LNCaP clone FGC (cell line): ENCODE data around the gene ZNF408.

Experiments used
- DNase-seq: peaks from one replicate; pipeline ENCODE4 v3.0.0-alpha.2; 2011; ENCODE audit warnings: low read depth
- H3K4me3 ChIP-seq: 2 replicates; pipeline ENCODE4 v1.5.1; 2011; ENCODE audit warnings: mild to moderate bottlenecking, low read depth, low read length, control low read depth
- TF ChIP-seq, protein P1 (sequence below): IDR thresholded peaks from 2 replicates; pipeline ENCODE4 v1.5.1; 2012; ENCODE audit warnings: mild to moderate bottlenecking; ENCODE audit not compliant: control insufficient read depth, insufficient read depth; ENCODE audit errors: extremely low read depth

Gene ZNF408

DNA sequence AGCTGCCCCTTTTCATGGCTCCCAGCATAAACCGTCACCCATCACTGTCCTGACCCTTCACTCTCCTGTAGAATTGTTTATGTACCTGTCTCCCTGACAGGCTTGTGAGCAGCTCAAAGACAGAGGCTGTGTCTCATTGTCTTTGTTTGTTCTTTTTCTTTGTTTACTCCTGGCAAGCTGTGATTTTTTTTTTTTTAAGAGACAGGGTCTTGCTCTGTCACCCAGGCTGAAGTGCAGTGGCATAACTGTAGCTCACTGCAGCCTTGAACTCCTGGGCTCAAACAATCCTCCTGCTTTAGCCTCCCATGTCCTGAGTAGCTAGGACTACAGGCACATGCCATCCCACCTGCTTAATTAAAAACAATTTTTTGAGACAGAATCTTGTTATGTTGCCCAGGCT, 10.1 kb upstream of the ZNF408 start:
- peak; percentile 44 for DNase-seq
- no peak overlapping the region for H3K4me3 ChIP-seq
- TF ChIP-seq, protein P1, sequence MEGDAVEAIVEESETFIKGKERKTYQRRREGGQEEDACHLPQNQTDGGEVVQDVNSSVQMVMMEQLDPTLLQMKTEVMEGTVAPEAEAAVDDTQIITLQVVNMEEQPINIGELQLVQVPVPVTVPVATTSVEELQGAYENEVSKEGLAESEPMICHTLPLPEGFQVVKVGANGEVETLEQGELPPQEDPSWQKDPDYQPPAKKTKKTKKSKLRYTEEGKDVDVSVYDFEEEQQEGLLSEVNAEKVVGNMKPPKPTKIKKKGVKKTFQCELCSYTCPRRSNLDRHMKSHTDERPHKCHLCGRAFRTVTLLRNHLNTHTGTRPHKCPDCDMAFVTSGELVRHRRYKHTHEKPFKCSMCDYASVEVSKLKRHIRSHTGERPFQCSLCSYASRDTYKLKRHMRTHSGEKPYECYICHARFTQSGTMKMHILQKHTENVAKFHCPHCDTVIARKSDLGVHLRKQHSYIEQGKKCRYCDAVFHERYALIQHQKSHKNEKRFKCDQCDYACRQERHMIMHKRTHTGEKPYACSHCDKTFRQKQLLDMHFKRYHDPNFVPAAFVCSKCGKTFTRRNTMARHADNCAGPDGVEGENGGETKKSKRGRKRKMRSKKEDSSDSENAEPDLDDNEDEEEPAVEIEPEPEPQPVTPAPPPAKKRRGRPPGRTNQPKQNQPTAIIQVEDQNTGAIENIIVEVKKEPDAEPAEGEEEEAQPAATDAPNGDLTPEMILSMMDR: no peak

DNA sequence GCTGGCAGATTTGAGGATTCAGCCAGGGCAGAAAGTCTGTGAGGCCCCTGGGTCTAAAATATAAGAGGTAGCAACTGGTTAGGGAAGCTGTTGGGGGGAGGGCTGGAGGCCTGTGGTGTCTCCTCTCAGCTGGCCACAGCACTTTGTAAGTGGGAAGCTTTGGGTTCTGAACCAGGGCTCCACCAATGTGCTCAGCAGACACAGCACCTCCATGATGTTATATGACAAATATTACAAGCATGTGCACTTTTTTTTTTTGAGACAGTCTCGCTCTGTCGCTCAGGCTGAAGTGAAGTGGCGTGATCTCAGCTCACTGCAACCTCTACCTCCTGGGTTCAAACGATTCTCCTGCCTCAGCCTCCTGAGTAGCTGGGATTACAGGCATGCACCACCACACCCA, 8.4 kb upstream of the ZNF408 start:
- H3K4me3 ChIP-seq: no peak overlapping the region
- TF ChIP-seq, protein P1: no peak
- no peak for DNase-seq

DNA sequence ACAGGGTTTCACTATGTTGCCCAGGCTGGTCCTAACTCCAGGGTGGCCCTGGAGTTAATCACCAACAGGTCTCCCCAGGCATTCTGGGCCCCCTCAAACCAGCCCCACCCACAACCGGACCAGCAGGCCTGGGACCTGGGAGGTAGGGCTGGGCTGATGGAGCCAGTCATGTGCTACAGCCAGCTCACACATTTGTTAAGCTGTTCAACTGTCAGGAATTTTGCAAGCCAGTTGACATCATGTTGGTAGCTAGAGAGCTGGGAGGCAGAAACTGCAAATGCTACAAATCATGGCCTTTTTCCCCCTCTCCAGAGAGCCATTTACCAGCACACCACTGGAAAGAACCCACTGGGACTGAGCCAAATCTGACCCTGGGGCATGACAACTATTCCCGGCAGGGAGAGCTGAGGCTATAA, 7.2 kb upstream of the ZNF408 start:
- DNase-seq: no peak

DNA sequence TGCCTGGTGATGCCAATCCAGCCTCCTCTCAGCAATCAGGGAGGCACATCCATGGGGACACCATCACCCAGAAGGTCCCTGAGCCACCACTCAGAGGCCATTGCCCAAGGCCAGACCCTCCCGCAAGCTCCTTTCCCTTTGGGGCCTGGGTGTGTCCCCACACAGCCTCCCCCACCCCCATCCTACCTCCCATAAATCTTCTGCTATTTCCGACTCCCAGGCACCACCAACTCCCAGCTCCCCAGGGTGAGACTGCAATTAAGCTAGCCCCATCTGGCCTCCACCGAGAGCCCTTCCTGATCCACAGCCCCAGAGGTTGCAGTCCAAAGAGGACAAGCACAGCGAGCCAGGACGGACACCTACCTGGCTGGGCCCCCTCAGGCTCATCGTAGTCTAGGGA, 6.8 kb upstream of the ZNF408 start:
- no peak overlapping the region for H3K4me3 ChIP-seq
- TF ChIP-seq, protein P1: no peak
- no peak for DNase-seq

More for the DNA sequence above, 7.2 kb upstream of the ZNF408 start:
- TF ChIP-seq, protein P1: no peak
- H3K4me3 ChIP-seq: no peak overlapping the region

DNA sequence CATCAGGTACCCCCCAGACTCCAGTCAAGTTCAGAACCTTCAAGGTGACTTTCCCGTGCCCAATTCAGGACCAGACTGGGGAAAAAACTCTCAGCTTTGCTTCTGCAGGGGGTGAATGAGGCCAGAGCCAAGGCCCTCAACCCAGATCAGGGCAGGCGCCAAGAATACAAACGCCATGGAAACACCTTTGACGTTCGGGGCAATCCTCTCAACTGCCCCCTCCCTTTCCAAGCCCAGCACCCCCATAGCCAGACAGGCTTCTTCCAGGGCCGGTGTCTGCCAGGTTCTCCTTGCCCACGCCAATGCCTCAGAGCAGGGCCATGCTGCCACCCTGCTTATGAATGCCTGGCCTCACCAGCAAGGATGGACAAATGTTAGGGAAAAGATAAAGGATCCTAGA, 6.2 kb upstream of the ZNF408 start:
- no peak for DNase-seq
- H3K4me3 ChIP-seq: no peak overlapping the region
- TF ChIP-seq, protein P1: no peak

DNA sequence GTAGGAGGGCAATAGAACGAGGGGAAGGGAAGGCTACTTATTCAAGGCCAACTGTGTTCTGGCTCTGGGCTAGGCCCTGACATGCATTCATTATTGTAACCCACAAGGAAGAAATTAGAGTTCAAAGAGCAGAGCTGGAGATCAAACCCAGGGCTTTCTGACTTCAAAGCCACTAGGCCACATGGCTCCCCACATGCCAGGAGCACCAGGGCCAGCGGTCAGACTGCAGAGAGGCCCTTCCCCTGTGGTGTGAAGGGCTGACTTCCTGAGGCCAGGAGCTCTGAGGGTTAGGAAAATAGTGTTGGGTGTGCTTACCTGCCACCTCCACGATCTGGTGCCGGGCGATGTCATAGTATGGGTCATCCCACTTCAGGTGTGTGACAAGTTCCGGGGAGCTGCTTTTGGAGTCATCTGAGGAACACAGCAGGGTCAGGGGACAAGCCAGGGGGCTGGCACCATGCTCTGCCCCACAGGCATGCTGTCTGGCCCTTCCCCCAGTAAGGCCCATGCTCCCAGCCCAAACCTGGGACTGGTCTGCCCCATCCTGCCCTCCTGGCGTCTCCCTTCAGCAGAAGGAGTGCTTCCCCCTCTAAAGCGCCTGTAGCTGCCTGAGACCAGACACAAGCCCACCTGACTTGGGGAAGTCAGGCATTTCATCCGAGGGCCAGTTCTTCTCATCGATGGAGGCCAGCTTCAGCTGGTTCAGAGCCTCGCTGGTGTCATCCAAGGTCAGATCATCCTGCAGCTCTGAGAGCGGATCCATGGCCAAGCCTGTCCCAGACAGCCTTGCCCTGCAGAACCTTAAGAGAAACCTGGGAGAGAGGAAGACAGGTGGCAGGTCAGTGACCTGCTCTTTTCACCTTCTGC, 5.3 kb upstream of the ZNF408 start:
- TF ChIP-seq, protein P1: no peak
- DNase-seq: no peak
- no peak overlapping the region for H3K4me3 ChIP-seq

DNA sequence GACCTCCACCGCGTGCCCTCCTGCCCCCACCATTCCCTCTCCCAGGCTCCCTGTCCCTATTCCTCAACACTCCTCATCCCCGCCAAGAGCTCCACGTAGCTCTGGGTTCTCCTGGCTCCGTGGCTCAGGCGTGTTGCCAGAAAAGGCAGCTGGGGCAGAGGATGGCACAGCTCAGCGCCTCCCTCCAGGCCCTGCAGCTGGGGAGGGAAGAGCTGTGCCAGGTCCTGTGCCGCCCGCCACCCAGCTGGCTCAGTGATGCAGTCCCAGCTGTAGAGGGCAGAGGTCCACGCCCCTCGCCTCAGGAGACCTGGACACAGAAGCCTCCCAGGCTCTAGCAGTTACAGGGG, 4.6 kb upstream of the ZNF408 start:
- H3K4me3 ChIP-seq: no peak overlapping the region
- no peak for DNase-seq
- TF ChIP-seq, protein P1: no peak
